Raji (cell line): ENCODE results near the gene TGFBR3L.

Experiments
- POLR2A ChIP-seq: IDR thresholded peaks from 2 replicates; pipeline ENCODE4 v1.6.1; 2011; ENCODE audit warnings: low read depth, low read length, control low read depth; ENCODE audit not compliant: insufficient read depth

TGFBR3L gene

DNA sequence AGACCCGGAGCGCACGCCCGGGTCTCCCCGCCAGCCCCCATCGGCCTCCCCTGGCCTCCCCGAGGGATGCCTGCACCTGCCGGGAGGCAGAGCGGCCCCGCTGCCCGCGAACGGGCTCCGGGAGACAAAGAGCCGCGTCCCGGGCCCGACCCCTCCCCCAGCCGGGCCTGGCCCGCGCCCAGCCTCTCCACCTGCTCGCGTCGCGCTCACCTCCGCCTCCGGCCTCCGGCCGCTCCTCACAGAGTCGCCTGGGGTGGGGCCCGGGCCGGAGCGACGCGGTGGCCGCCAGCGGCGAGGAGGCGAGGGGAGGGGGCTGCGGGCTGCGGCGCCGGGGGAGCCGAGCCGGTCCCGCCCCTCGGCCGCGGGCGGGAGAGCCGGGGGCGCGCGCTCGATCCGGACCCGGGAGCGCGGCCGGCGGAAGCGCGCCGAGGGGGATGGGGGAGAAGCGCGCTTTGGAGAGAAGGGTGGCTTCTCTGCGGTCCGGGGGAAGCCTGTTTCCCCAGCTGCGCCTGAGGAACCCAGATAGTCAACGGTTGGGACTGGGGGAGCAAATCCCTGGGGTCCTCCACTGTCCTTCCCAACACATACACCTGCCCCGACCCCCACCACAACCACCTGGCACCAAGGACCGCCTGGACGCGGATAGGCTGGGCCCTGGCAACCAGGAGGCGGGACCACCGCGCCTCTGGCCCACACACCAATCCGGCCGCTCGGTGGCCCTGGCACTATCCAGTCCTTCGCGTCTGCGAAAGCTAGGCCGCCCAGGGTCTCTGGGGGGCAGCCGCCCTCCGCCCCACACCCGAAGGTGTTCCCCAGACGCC is 40.3 kb upstream of the TGFBR3L start, which contains the start of gene PRR36:
TSS of gene PRR36 (minus strand) at position 315 of the 821 bp plus-strand sequence. CDS start 701 bp downstream, outside the sequence.
- TF ChIP-seq POLR2A = no peak

DNA sequence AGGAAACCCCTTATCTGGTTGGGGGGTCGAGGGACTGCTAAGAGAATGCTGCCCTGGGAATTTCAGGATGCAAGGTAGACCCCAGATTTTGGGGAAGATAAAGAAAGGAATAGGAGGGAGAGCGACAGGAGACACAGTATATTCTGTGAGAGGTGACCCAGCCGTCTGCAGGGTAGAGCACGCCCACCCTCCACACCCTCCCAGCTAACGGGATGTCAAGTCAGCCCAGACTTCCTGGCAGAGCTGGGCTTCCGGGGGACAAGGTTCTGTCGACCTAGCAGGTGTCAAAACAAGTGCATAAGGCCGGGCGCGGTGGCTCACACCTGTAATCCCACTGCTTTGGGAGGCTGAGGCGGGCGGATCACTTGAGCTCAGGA is 39.7 kb upstream of the TGFBR3L start:
- no peak for TF ChIP-seq POLR2A

DNA sequence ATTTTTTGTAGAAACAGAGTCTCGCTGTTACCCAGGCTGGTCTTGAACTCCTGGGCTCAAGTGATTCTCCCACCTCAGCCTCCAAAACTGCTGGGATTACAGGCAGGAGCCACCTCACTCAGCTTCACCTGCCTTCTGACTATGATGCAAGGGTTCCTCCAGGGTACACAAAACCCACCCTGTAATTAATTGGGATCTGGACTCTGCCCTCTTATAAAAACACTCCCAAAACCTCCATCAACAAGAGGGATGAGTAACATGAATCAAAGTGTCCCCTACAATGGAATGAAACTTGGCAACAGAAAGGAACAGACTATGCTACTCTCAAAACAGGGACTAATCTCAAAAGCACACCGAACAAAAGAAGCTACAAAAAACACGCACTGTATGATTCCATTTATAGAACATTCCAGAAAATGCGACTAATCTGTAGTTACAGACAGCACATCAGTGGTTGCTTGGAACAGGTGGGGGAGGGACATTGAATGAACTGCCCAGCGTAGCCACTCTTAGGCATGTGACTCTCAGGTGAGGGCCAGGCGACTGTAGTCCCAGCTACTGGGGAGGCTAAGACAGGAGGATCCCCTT is 37.3 kb upstream of the TGFBR3L start:
- no peak for TF ChIP-seq POLR2A

DNA sequence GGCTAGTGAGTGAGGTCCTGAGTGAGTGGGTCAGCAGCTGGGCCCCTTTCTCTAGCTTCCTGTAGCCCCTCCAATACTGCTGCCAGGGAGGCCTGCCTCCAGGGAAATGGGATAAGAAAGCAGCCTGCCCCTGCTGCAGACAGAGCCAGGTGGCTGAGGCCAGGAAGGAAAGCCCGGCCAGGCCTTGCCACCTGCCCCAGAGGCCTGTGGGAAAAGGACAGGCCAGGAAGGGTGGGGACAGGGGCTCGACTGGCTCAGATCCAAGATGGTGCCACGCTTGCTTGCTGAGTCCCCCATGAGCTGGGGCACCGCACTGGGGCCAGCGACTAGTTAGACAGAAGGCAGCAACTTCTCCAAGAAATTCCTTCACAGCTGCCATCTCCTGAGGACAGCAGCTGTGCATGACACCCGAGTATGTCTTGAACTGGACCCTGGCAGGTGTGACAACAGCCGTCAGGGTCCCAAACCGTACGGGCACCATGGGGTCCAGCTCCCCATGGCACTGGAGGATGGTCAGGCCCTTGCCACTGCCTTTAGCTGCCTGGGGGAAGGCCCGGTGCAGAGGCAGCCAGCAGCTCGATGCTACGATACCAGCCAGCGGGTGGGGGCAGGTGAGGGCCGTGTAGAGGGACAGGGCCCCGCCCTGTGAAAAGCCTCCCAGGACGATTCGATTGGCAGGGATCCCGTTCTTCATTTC is 35.4 kb upstream of the TGFBR3L start:
- no peak for TF ChIP-seq POLR2A

DNA sequence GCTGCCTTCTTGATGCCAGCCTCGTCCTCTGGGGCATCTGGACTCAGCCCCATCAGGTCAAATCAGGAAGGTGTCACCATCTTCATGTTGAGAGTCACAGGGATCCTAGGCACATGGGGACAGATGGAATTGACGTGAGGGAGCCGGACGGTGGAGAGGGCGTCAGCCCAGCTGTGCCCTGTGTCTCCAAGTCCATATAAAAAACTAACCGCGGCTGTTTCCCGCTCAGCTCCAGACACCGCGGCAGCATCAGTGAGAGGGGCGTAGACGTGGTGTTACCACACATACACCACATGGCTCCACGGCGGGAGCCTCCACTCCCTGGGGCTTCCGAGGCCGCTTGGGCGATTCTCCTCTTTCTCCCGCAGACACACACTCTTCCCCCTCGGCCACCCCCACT is 34.8 kb upstream of the TGFBR3L start:
- TF ChIP-seq POLR2A = no peak

DNA sequence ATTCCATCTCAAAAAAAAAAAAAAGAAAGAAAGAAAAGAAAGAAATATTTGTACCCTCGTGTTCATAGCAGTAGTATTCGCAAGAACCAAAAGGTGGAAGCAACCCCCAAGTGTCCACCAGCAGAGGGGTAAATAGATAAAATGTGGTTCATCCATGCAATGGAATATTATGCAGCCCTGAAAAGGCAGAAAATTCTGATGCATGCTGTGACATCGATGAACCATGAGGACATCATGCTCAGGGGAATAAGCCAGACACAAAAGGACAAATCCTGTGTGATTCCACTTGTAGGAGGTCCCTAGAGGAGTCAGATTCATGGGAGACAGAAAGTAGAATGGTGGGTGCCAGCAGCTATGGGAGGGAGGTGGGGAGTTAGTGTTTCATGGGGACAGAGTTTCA is 32.7 kb upstream of the TGFBR3L start:
- no peak for TF ChIP-seq POLR2A

DNA sequence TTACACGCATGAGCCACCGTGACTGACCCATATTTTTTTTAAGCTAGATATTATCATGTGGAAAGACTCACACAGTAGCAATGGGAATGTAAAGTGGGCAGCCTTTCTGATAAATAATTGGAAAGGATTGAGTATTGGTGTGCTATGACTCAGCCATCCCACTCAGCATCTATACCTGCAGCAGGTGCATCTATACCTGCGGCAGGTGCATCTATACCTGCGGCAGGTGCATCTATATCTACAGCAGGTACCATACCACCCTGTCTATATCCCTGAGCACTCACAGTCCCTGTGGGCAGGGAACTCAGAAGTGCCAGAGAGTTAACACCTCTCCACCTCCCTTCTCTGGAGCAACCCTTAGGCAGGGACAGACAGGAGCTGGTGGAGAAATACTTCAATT is 31.5 kb upstream of the TGFBR3L start:
- TF ChIP-seq POLR2A = no peak

DNA sequence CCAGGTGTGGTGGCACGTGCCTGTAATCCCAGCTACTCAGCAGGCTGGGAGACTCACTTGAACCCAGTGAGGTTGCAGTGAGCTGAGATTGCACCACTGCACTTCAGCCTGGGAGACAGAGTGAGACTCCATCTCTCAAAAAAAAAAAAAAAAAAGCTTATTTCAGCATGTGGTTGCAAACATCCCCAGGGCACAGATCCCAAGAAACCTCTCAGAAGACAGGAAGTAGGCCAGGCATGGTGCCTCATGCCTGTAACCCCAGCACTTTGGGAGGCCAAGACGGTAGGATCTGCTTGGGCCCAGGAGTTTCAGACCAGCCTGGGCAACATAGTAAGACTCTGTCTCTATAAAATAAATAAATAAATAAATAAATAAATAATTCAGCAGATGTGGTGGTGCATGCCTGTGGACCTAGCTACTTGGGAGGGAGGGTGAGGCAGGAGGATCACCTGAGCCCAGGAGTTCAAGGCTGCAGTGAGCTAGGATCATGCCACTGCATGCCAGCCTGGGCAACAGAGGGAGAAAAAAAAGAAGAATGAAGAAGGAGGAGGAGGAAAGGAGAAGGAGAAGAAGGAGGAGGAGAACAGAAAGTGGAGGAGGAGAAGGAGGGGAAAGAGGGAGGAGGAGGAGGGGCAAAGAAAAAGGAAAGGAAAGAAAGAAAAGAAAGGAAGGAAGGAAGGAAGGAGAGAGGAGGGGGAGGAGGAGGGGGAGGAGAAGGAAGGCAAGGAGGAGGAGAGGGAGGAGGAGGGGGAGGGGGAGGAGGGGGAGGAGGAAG is 30.6 kb upstream of the TGFBR3L start:
- no peak for TF ChIP-seq POLR2A

DNA sequence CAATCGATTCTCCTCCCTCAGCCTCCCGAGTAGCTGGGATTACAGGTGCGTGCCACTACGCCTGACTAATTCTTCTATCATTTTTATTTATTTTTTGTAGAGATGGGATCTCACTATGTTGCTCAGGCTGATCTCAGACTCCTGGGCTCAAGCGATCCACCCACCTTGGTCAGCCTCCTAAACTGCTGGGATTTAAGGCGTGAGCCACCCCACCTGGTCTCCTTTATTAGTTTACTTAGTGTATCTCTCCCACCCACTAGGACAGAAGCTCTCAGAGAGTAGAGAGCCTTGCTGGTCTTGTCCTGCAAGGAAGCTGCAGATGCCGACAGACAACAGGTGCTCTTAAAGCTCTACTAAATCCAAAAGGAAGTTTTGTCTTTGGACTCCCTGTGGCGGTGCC is 28.8 kb upstream of the TGFBR3L start:
- TF ChIP-seq POLR2A = no peak

DNA sequence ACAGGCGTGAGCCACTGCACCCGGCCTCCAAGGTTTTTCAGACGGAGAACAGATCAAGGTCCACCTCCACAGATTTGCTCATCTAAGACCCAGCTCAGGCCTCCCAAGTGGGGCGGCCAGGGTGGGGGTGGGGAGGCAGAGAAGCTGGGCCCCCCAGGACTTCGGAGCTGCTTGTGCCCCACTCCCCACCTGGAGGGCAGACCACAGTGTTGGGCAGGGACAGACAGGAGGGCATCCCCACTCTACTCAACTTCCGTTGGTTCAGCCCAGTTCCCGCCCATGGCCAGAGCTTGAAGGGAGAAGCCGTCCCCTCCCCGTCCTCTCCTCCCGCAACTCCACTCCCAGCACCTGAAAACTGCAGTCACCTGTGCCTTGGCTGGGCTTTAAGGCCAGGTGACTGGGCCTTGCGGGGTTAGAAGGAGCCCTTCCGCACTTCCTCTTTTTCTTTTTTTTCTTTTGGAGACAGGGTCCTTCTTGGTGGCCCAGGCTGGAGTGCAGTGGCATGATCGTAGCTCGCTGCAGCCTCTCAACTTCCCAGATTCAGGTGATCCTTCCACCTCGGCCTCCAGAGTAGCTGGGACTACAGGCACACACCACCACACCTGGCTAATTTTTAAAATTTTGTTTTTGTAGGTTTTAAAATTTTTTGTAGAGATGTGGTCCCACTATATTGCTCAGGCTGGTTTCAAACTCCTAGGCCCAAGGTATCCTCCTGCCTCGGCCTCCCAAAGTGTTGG is 27.1 kb upstream of the TGFBR3L start:
- TF ChIP-seq POLR2A = no peak

DNA sequence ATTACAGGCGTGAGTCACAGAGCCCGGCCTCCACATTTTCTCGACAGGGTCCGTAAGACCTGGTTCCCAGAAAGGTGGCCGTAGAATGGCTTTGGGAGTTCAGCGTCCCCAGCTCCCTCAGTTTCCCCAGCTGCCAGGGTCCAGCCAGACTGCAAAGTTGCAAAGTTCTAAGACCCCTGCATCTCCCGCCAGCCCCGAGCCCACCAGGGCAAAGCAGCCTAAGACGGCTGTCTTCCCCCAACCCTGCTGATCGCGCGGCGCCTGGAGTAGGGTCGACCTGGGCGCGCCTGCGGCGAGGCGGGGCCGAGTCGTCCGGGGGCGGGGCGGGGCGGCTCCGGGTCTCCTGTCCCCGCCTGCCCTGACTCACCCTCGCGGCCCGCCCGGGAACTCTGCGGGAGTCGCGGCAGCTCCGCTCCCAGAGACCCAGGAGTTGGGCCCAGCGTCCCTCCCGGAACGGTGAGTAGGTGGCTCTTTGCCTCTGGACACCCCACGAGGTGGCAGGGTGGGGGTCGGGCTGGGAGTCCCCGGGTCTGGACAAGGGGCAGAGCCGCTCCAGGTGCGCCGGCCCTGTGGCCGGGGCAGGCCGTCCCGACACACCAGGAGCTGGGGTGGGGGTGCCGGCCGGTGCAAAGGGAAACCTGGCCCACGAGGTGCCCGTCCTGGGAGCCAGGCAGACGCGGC is 26.3 kb upstream of the TGFBR3L start, which contains the start of gene LRRC8E:
TSS of gene LRRC8E (plus strand) at position 366 of the 681 bp plus-strand sequence. CDS start 7,094 bp downstream, outside the sequence.
- TF ChIP-seq POLR2A = no peak

DNA sequence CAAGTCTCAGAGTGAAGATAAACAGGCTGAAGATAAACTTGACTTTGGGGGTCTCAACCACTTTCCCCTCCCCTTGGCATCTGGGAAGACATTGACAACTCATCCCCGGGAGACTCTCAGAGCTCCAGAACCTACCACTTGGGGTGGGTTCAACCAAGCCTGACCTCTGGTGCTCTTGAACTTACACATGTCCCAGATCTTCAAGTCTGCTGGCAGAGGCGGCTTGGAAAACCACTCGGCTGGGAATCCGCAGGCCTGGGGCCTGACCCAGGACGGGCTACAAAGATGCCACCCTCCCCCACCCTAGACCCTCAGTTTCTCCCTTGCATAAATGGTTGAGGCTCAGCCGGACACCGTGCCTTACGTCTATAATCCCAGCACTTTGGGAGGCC is 25.8 kb upstream of the TGFBR3L start:
- no peak for TF ChIP-seq POLR2A

DNA sequence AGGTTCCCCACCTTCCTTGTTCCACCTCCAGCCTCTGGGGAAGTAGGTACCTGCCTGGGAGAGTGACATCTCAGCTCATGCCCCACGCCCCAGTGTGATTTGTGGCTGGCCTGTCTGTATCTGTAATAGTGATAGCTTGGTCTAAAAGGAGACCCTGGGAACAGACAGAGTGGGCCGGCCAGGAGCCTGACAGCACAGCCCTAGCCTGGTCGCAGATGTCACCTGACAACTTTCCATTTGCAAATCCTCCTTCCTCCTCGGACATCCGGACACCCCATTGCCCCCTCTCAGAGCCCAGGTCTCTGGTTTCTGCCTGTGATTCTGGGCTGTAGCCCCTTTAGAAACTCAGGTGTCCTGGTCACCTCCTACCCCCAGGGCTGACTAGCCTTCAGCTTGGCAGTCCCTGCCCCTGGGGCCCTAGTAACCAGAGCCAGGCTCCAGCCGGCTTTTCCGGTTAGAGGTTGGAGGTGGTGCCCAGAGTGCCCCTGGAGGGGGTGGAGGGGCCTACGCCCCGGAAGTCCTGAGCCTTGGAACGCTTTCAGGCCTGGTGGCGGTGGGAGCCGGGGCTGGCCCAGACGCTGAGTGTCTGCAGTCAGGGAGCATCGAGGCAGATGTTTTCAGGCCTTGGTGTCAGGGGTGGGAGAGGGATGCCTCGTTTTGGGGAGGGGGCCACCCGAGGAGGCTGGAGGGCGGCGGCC is 19.9 kb upstream of the TGFBR3L start:
- TF ChIP-seq POLR2A = no peak
